ENCODE results near the gene FAM3B. TPM values are rescaled to one million over a fixed set of nuclear protein-coding genes. Genes with fewer than 3 reads are reported as not detected.

The FAM3B gene
- total RNA-seq, 1 experiment from 2014 or later, result not detected

DNA sequence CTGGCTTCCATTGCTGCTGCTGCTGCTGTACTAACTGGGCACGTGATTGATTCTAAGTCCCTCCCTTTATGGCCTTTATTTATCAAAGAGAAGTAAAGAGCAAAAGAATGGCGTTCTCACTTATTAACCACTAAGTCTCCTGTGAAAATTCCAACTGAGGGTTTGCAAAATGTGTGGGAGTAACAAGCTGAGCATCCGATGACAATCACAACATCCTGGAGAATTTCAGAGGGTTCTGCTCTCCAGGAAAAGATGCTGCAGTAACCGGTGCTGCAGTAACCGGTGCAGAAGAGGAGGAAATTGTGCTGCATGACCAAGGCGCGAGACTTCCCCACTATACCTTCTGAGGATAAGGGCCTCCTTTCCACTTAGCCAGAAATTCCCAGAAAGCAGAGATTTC is 32.5 kb downstream of the FAM3B start:
- POLR2A ChIA-PET, result no interaction called here
- Histone ChIP-seq H3K4me3 (ENCODE audit: low read depth in 2 of 2, low read length in 2 of 2) (no peak overlapping the region), H3K27me3 (ENCODE audit: control insufficient read depth, insufficient read depth, low read length) (peaks cover 2% of the 10 kb centered on the region), H3K27ac (ENCODE audit: low read length) (no peak overlapping the region), H3K4me1 (ENCODE audit: control insufficient read depth, insufficient read depth, low read length) (no peaks in the 10 kb centered on the region), H3K9me3 (ENCODE audit: control insufficient read depth, insufficient read depth, low read depth, low read length) (no peaks in the 10 kb centered on the region), H3K36me3 (ENCODE audit: control insufficient read depth, insufficient read depth, low read length) (no peaks in the 10 kb centered on the region)
- CTCF ChIA-PET, result no interaction called here
- TF ChIP-seq, protein P1, sequence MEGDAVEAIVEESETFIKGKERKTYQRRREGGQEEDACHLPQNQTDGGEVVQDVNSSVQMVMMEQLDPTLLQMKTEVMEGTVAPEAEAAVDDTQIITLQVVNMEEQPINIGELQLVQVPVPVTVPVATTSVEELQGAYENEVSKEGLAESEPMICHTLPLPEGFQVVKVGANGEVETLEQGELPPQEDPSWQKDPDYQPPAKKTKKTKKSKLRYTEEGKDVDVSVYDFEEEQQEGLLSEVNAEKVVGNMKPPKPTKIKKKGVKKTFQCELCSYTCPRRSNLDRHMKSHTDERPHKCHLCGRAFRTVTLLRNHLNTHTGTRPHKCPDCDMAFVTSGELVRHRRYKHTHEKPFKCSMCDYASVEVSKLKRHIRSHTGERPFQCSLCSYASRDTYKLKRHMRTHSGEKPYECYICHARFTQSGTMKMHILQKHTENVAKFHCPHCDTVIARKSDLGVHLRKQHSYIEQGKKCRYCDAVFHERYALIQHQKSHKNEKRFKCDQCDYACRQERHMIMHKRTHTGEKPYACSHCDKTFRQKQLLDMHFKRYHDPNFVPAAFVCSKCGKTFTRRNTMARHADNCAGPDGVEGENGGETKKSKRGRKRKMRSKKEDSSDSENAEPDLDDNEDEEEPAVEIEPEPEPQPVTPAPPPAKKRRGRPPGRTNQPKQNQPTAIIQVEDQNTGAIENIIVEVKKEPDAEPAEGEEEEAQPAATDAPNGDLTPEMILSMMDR (IDR thresholded peaks at IDR 0.05), result no peak
- TF ChIP-seq SIN3A (IDR thresholded peaks at IDR 0.05; ENCODE audit: borderline replicate concordance, insufficient read depth, low read depth, low read length) (no peak), TCF7L2 (IDR thresholded peaks at IDR 0.05; ENCODE audit: low read depth, low read length) (no peak), POLR2AphosphoS5 (IDR thresholded peaks at IDR 0.05; ENCODE audit: low read depth, low read length) (no peak)
- TF ChIP-seq, protein P2, sequence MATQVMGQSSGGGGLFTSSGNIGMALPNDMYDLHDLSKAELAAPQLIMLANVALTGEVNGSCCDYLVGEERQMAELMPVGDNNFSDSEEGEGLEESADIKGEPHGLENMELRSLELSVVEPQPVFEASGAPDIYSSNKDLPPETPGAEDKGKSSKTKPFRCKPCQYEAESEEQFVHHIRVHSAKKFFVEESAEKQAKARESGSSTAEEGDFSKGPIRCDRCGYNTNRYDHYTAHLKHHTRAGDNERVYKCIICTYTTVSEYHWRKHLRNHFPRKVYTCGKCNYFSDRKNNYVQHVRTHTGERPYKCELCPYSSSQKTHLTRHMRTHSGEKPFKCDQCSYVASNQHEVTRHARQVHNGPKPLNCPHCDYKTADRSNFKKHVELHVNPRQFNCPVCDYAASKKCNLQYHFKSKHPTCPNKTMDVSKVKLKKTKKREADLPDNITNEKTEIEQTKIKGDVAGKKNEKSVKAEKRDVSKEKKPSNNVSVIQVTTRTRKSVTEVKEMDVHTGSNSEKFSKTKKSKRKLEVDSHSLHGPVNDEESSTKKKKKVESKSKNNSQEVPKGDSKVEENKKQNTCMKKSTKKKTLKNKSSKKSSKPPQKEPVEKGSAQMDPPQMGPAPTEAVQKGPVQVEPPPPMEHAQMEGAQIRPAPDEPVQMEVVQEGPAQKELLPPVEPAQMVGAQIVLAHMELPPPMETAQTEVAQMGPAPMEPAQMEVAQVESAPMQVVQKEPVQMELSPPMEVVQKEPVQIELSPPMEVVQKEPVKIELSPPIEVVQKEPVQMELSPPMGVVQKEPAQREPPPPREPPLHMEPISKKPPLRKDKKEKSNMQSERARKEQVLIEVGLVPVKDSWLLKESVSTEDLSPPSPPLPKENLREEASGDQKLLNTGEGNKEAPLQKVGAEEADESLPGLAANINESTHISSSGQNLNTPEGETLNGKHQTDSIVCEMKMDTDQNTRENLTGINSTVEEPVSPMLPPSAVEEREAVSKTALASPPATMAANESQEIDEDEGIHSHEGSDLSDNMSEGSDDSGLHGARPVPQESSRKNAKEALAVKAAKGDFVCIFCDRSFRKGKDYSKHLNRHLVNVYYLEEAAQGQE (IDR thresholded peaks at IDR 0.05; ENCODE audit: insufficient read depth in 1 of 2, low read depth in 2 of 2, low read length in 1 of 2), result no peak
- DNase-seq (ENCODE audit: low read depth, low spot score), result no peak
- ATAC-seq, result no peak
- no TSS peak for BruUV-seq (replicated peaks)
- in situ Hi-C loops (cut with HindIII; ENCODE audit: low pct_unique_long_range_greater_than_20kb, low sequenced_read_pairs), result no loop called here
- intact Hi-C loops (cut with micrococcal nuclease; ENCODE audit: unreplicated experiment), result no loop called here

- Histone ChIP-seq H3K4me1 (ENCODE audit: control insufficient read depth, insufficient read depth, low read length) (no peaks in the 10 kb centered on the region), H3K27ac (ENCODE audit: low read length) (no peak overlapping the region), H3K4me3 (ENCODE audit: low read depth in 2 of 2, low read length in 2 of 2) (no peak overlapping the region), H3K27me3 (ENCODE audit: control insufficient read depth, insufficient read depth, low read length) (peaks cover 2% of the 10 kb centered on the region), H3K36me3 (ENCODE audit: control insufficient read depth, insufficient read depth, low read length) (no peaks in the 10 kb centered on the region), H3K9me3 (ENCODE audit: control insufficient read depth, insufficient read depth, low read depth, low read length) (no peaks in the 10 kb centered on the region)
- BruUV-seq (replicated peaks), result no TSS peak
- ATAC-seq (no peak), DNase-seq (ENCODE audit: low read depth, low spot score) (no peak)
- in situ Hi-C loops (cut with HindIII; ENCODE audit: low pct_unique_long_range_greater_than_20kb, low sequenced_read_pairs) (no loop called here), intact Hi-C loops (cut with micrococcal nuclease; ENCODE audit: unreplicated experiment) (no loop called here)
- POLR2A ChIA-PET, result no interaction called here
- TF ChIP-seq, protein P2 (IDR thresholded peaks at IDR 0.05; ENCODE audit: insufficient read depth in 1 of 2, low read depth in 2 of 2, low read length in 1 of 2), result no peak
- TF ChIP-seq, protein P1 (IDR thresholded peaks at IDR 0.05), result no peak
- TF ChIP-seq TCF7L2 (IDR thresholded peaks at IDR 0.05; ENCODE audit: low read depth, low read length), result no peak
- TF ChIP-seq POLR2AphosphoS5 (IDR thresholded peaks at IDR 0.05; ENCODE audit: low read depth, low read length), result no peak
- TF ChIP-seq SIN3A (IDR thresholded peaks at IDR 0.05; ENCODE audit: borderline replicate concordance, insufficient read depth, low read depth, low read length), result no peak
- CTCF ChIA-PET, result no interaction called here
Observed at GRCh38 chr21:41349619-41350390, 33.2 kb downstream of the FAM3B start.
